ENCODE results near the gene DENND4A.

DNA sequence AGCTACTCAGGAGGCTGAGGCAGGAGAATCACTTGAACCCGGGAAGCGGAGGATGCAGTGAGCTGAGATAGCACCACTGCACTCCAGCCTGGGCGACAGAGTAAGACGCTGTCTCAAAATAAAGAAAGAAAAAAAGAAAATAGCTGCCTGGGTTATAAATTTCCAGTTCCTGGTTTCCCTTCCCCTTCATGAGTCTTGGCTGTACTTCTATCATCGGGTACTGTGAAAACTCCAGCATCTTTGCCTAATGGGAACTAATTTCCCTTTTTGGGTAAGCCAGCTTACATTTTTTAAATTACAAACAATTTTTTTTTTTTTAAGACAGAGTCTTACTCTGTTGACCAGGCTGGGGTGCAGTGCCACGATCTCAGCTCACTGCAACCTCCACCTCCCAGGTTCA is 15.0 kb downstream of the DENND4A start:
- TF ChIP-seq, protein P1, sequence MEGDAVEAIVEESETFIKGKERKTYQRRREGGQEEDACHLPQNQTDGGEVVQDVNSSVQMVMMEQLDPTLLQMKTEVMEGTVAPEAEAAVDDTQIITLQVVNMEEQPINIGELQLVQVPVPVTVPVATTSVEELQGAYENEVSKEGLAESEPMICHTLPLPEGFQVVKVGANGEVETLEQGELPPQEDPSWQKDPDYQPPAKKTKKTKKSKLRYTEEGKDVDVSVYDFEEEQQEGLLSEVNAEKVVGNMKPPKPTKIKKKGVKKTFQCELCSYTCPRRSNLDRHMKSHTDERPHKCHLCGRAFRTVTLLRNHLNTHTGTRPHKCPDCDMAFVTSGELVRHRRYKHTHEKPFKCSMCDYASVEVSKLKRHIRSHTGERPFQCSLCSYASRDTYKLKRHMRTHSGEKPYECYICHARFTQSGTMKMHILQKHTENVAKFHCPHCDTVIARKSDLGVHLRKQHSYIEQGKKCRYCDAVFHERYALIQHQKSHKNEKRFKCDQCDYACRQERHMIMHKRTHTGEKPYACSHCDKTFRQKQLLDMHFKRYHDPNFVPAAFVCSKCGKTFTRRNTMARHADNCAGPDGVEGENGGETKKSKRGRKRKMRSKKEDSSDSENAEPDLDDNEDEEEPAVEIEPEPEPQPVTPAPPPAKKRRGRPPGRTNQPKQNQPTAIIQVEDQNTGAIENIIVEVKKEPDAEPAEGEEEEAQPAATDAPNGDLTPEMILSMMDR (IDR thresholded peaks at IDR 0.05) = no peak
- TF ChIP-seq POLR2A (IDR thresholded peaks at IDR 0.05) = no peak
